Measurements from ENCODE around the gene TPRX1. TPM values are rescaled to one million over a fixed set of nuclear protein-coding genes. Genes with fewer than 3 reads are reported as not detected.

The TPRX1 gene
- total RNA-seq, 4 donors from 2014 or later: not detected

DNA sequence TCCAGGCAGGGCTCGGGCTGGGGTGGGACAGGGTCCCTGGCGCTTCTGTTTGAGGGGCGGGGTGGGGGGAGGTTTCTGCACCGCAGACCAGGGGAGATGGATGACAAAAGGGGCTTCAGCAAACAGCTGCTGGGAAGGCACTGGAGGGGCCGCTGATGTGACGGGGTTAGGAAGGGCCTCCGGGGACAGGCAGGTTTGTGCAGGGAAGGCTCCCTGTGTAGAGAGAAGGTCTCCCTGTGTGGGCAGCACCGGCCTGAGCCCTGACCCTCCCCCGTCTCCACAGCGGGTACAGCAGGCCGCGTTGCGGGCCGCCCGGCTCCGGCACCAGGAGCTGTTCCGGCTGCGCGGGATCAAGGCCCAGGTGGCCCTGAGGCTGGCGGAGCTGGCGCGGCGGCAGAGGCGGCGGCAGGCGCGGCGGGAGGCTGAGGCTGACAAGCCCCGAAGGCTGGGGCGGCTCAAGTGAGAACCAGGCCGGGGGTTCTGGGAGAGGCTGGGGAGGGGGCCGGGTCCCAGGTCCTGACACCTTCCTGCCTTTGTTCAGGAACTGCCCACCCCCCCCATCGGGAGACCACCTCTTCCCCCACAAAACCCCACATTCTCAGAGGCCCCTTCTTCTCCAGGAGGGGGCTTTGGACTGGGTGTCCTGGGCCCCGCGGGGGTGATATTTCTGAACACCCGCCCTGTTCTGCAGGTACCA lies 49.1 kb downstream of the TPRX1 start:
- no peaks in the 10 kb centered on the region for H3K36me3 ChIP-seq
- no peaks in the 10 kb centered on the region for H3K9me3 ChIP-seq
- intact Hi-C loops (cut with DNase I; ENCODE audit: low total_unique reads): no loop called here
- H3K27ac ChIP-seq: no peak overlapping the region
- no peaks in the 10 kb centered on the region for H3K27me3 ChIP-seq
- H3K4me3 ChIP-seq: no peak overlapping the region
- TF ChIP-seq POLR2A (IDR thresholded peaks at IDR 0.05): no peak
- TF ChIP-seq, protein P1, sequence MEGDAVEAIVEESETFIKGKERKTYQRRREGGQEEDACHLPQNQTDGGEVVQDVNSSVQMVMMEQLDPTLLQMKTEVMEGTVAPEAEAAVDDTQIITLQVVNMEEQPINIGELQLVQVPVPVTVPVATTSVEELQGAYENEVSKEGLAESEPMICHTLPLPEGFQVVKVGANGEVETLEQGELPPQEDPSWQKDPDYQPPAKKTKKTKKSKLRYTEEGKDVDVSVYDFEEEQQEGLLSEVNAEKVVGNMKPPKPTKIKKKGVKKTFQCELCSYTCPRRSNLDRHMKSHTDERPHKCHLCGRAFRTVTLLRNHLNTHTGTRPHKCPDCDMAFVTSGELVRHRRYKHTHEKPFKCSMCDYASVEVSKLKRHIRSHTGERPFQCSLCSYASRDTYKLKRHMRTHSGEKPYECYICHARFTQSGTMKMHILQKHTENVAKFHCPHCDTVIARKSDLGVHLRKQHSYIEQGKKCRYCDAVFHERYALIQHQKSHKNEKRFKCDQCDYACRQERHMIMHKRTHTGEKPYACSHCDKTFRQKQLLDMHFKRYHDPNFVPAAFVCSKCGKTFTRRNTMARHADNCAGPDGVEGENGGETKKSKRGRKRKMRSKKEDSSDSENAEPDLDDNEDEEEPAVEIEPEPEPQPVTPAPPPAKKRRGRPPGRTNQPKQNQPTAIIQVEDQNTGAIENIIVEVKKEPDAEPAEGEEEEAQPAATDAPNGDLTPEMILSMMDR (IDR thresholded peaks at IDR 0.05): no peak
- DNase-seq: no peak
- H3K4me1 ChIP-seq: no peaks in the 10 kb centered on the region

DNA sequence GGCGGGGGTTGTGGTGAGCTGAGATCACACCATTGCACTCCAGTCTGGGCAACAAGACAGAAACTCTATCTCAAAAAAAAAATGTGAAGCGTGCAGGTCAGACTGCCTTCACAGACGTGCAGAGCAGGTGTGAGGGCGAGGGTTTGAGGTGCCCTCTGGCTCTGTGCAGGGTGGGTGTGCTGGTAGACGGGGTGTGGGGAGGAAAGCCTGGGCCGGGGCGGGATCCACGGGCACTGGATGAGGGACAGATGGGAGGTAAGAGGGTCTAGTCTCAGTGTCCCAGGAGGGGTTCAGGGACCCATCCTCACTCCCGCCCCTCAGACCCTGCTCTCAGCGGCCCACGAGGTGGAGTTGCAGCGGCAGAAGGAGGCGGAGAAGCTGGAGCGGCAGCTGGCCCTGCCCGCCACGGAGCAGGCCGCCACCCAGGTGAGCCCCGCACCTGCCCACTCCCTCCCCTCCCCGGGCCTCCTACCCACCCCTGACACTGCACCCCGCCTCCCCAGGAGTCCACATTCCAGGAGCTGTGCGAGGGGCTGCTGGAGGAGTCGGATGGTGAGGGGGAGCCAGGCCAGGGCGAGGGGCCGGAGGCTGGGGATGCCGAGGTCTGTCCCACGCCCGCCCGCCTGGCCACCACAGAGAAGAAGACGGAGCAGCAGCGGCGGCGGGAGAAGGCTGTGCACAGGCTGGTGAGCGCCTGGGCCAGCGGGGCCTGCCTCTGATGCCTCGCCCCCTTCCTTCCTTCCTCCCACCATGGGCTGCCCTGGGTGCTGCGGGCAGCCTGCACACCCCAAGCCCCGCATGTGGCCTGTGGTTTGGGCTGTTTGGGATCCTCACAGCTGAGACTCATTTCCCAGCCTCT lies 49.9 kb downstream of the TPRX1 start:
- intact Hi-C loops (cut with DNase I; ENCODE audit: low total_unique reads): no loop called here
- H3K4me3 ChIP-seq: no peak overlapping the region
- no peaks in the 10 kb centered on the region for H3K9me3 ChIP-seq
- no peaks in the 10 kb centered on the region for H3K27me3 ChIP-seq
- H3K36me3 ChIP-seq: no peaks in the 10 kb centered on the region
- TF ChIP-seq, protein P1 (IDR thresholded peaks at IDR 0.05): no peak
- no peak for TF ChIP-seq POLR2A (IDR thresholded peaks at IDR 0.05)
- no peak for DNase-seq
- no peak overlapping the region for H3K27ac ChIP-seq
- no peaks in the 10 kb centered on the region for H3K4me1 ChIP-seq

DNA sequence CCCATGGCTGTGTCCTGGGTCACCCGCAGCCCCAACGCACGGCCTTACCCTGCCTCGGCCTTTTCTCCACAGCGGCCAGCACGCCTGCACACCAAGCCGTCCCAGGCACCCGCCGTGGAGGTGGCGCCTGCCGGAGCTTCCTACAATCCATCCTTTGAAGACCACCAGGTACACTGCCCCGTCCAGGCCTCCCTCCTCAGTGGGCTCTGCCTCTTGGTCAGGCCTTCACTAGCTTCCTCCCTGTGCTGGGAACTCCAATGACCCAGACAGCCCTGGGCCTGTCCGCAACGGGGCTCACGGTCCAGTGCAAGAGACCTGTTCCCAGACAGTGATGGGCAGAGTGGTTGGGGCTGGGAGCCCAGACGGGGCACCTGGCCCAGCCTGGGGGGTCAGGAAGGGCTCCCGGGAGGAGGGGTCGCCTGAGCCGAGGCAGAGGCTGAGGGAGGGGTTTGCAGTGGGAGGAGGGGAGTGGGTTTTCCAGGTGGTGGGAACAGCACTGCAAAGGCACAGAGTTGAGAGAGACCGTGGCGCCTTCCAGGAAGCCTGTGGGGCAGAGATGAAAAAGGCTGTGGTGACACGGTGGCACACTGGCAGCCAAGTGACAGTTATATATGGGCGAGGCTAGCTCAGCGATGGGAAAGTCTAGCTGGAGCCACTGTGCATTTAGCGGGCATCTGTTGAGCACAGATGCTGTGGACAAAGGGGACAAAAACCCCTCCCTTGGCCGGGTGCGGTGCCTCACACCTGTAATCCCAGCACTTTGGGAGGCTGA lies 51.7 kb downstream of the TPRX1 start:
- Histone ChIP-seq H3K36me3 (no peaks in the 10 kb centered on the region), H3K27ac (no peak overlapping the region), H3K9me3 (no peaks in the 10 kb centered on the region), H3K4me3 (no peak overlapping the region), H3K4me1 (no peaks in the 10 kb centered on the region), H3K27me3 (no peaks in the 10 kb centered on the region)
- no peak for DNase-seq
- no peak for TF ChIP-seq POLR2A (IDR thresholded peaks at IDR 0.05)
- TF ChIP-seq, protein P1 (IDR thresholded peaks at IDR 0.05): no peak
- intact Hi-C loops (cut with DNase I; ENCODE audit: low total_unique reads): no loop called here

Small RNA genes lying within 50 kb of the gene (small RNA-seq; reads per million reads assigned to genes)
- gene AC008745.1 (not detected), gene SNORD23 (not detected)

Other genes with a start within 250 kb of the TPRX1 start
- gene ZNF541, start 231.4 kb downstream of the TPRX1 start, total RNA-seq: 1 to 10 TPM in 1 of 4 donors, under 1 TPM in 1, not detected in 2; 0.90 to 1.2 TPM
- gene BICRA, start 195.4 kb downstream of the TPRX1 start, total RNA-seq: 10 to 100 TPM in 3 of 4 donors, 1 to 10 TPM in 1; 2.0 to 28.1 (median 20.5) TPM
- 100 to 1,000 TPM in 1 of 4 donors, 10 to 100 TPM in 3; 72.0 to 198 (median 82.9) TPM for gene EHD2, start 91.1 kb downstream of the TPRX1 start, total RNA-seq
- gene NOP53, start 59.0 kb downstream of the TPRX1 start, total RNA-seq: 100 to 1,000 TPM; 116 to 555 (median 444) TPM
- gene SELENOW, start 25.8 kb downstream of the TPRX1 start, total RNA-seq: 1,000 to 10,000 TPM in 1 of 4 donors, 100 to 1,000 TPM in 3; 173 to 1,323 (median 512) TPM
- gene CRX, start 17.4 kb upstream of the TPRX1 start, total RNA-seq: not detected
- not detected for gene TPRX2, start 54.7 kb upstream of the TPRX1 start, total RNA-seq
- gene SULT2A1, start 81.8 kb upstream of the TPRX1 start, total RNA-seq: not detected
- gene BSPH1, start 187.6 kb upstream of the TPRX1 start, total RNA-seq: not detected
- gene ELSPBP1, start 190.1 kb upstream of the TPRX1 start, total RNA-seq: not detected
- gene CABP5, start 239.5 kb upstream of the TPRX1 start, total RNA-seq: not detected

Data from uterus (tissue), 4 donors.